ENCODE data around the gene HSD11B1. TPM values are rescaled to one million over a fixed set of nuclear protein-coding genes. Genes with fewer than 3 reads are reported as not detected.

The HSD11B1 gene
- total RNA-seq, 5 donors from 2014 or later (not counting 1 experiment from before 2014, with no cell fraction given) = 0.41 to 1.1 TPM; not detected in 3

- ChIA-PET POLR2A (no interaction called here), CTCF (no interaction called here)
- WGBS (ENCODE audit: insufficient coverage) = 86% methylated on average over 1 of the region's 2 CpGs
- H3K9me3 Mint-ChIP-seq = no peaks in the 10 kb centered on the region
- Histone ChIP-seq H3K9me3 (no peaks in the 10 kb centered on the region), H3K27me3 (replicated peaks in 1 of 2; ENCODE audit: control insufficient read depth in 2 of 2, extremely low read depth in 1 of 2, insufficient read depth in 2 of 2, low read length in 1 of 2) (no peaks in the 10 kb centered on the region), H3K4me3 (ENCODE audit: control insufficient read depth in 1 of 2, extremely low read depth in 1 of 2, low read length in 1 of 2) (no peak overlapping the region), H3K27ac (ENCODE audit: low read length) (no peak overlapping the region), H3K4me1 (ENCODE audit: control insufficient read depth in 1 of 2, extremely low read depth in 1 of 2, insufficient read depth in 2 of 2, low read length in 2 of 2) (peaks cover 3 to 11% of the 10 kb centered on the region in 2 experiments), H3K36me3 (ENCODE audit: control insufficient read depth in 2 of 2, extremely low read depth in 1 of 2, insufficient read depth in 1 of 2, low read length in 1 of 2) (no peaks in the 10 kb centered on the region)
- no peaks in the 10 kb centered on the region for H3K36me3 Mint-ChIP-seq
- no peak for ATAC-seq (replicated peaks in 1 of 4)
- H3K27me3 Mint-ChIP-seq = no peaks in the 10 kb centered on the region
- no peak overlapping the region for H3K27ac Mint-ChIP-seq
- no peak for DNase-seq
- H3K4me3 Mint-ChIP-seq = no peak overlapping the region
- peaks cover 20 to 33% (median 24%) of the 10 kb centered on the region in 3 donors for H3K4me1 Mint-ChIP-seq
These were observed 38.5 kb downstream of the HSD11B1 start for GRCh38 chr1:209743145-209743482.

DNA sequence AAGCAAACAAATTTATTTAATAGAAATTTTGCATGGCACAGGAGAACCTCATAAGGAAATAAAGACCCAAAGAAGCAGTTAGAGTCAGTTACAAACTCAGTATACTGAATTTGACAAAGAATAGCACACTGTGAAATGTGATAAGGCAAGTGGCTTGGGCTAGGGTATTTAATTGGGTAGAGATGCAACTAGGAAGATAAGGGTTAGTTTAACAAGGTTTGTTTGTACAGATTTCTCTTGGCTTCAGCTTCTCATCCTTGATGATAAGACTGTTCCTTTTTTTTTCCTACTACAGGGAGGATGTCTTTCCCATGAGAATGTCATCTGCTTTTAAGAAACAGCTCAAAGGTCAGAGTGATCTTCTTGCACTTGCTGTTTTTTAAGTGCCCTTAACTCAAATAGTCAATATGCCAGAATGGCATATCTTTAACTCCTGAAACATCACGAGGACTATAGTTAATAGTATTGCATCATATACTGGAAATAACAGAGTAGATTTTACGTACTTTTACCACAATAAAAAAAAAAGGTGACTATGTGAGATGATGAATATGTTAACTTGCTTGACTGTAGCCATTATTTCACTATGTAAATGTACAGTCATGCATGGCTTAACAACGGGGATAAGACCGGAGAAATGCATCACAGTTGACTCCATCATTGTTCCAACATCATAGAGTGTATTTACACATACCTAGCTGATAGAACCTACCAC, 42.0 kb downstream of the HSD11B1 start:
- H3K27me3 Mint-ChIP-seq = no peaks in the 10 kb centered on the region
- Histone ChIP-seq H3K27me3 (replicated peaks in 1 of 2; ENCODE audit: control insufficient read depth in 2 of 2, extremely low read depth in 1 of 2, insufficient read depth in 2 of 2, low read length in 1 of 2) (no peaks in the 10 kb centered on the region), H3K4me1 (ENCODE audit: control insufficient read depth in 1 of 2, extremely low read depth in 1 of 2, insufficient read depth in 2 of 2, low read length in 2 of 2) (peaks cover 27 to 34% of the 10 kb centered on the region in 2 experiments), H3K36me3 (ENCODE audit: control insufficient read depth in 2 of 2, extremely low read depth in 1 of 2, insufficient read depth in 1 of 2, low read length in 1 of 2) (no peaks in the 10 kb centered on the region), H3K9me3 (no peaks in the 10 kb centered on the region), H3K4me3 (ENCODE audit: control insufficient read depth in 1 of 2, extremely low read depth in 1 of 2, low read length in 1 of 2) (no peak overlapping the region), H3K27ac (ENCODE audit: low read length) (no peak overlapping the region)
- POLR2A ChIA-PET = no interaction called here
- 91% methylated on average over 2 of the region's 4 CpGs for WGBS (ENCODE audit: insufficient coverage)
- peak overlapping the region; percentile 97 to 98 for H3K27ac Mint-ChIP-seq
- H3K36me3 Mint-ChIP-seq = no peaks in the 10 kb centered on the region
- peaks cover 47 to 58% (median 48%) of the 10 kb centered on the region in 3 donors for H3K4me1 Mint-ChIP-seq
- no peak for ATAC-seq (replicated peaks in 1 of 4)
- H3K4me3 Mint-ChIP-seq = peak overlapping the region in 1 of 3 donors; percentile 77
- DNase-seq = no peak
- CTCF ChIA-PET = interaction anchor here (1.0 to 4.1 kb wide), 4 partner anchors 9 to 23 kb away, joined by 3 to 21 read pairs (median 13); partner anchors contain the start of gene TRAF3IP3 (in 2 of the 2)
- no peaks in the 10 kb centered on the region for H3K9me3 Mint-ChIP-seq

- no peaks in the 10 kb centered on the region for H3K9me3 ChIP-seq
- peak overlapping the region; percentile 56 to 71 for H3K4me3 ChIP-seq (ENCODE audit: control insufficient read depth in 1 of 2, extremely low read depth in 1 of 2, low read length in 1 of 2)
- peaks cover 36 to 43% of the 10 kb centered on the region in 2 experiments for H3K4me1 ChIP-seq (ENCODE audit: control insufficient read depth in 1 of 2, extremely low read depth in 1 of 2, insufficient read depth in 2 of 2, low read length in 2 of 2)
- H3K36me3 ChIP-seq (ENCODE audit: control insufficient read depth in 2 of 2, extremely low read depth in 1 of 2, insufficient read depth in 1 of 2, low read length in 1 of 2) = no peaks in the 10 kb centered on the region
- H3K27ac Mint-ChIP-seq = peak overlapping the region; percentile 97 to 98
- peak overlapping the region; percentile 77 to 87 (median 87) for H3K4me3 Mint-ChIP-seq
- ATAC-seq (replicated peaks in 1 of 4) (peak; percentile 79 to 86 (median 85)), DNase-seq (peak; percentile 53 to 85 (median 74))
- H3K27ac ChIP-seq (ENCODE audit: low read length) = peak overlapping the region; percentile 45
- no peaks in the 10 kb centered on the region for H3K27me3 ChIP-seq (replicated peaks in 1 of 2; ENCODE audit: control insufficient read depth in 2 of 2, extremely low read depth in 1 of 2, insufficient read depth in 2 of 2, low read length in 1 of 2)
- H3K4me1 Mint-ChIP-seq = peaks cover 49 to 60% (median 54%) of the 10 kb centered on the region in 3 donors
- H3K9me3 Mint-ChIP-seq = no peaks in the 10 kb centered on the region
- WGBS (ENCODE audit: insufficient coverage) = 15% methylated on average over 35 of the region's 37 CpGs
- ChIA-PET POLR2A (no interaction called here), CTCF (interaction anchor here (0.6 to 4.1 kb wide), 17 partner anchors 8 to 182 kb away, joined by 3 to 34 read pairs (median 4); partner anchors contain the start of genes TRAF3IP3 (in 2 of the 2) and C1orf74 (in 1 of the 2))
- no peaks in the 10 kb centered on the region for H3K27me3 Mint-ChIP-seq
- no peaks in the 10 kb centered on the region for H3K36me3 Mint-ChIP-seq
These were observed 43.1 kb downstream of the HSD11B1 start for GRCh38 chr1:209747580-209748262.

GRCh38 chr1:209748620-209749019, 44.0 kb downstream of the HSD11B1 start:
- Histone ChIP-seq H3K4me3 (ENCODE audit: control insufficient read depth in 1 of 2, extremely low read depth in 1 of 2, low read length in 1 of 2) (no peak overlapping the region), H3K9me3 (no peaks in the 10 kb centered on the region), H3K27me3 (replicated peaks in 1 of 2; ENCODE audit: control insufficient read depth in 2 of 2, extremely low read depth in 1 of 2, insufficient read depth in 2 of 2, low read length in 1 of 2) (no peaks in the 10 kb centered on the region), H3K4me1 (ENCODE audit: control insufficient read depth in 1 of 2, extremely low read depth in 1 of 2, insufficient read depth in 2 of 2, low read length in 2 of 2) (peaks cover 38 to 47% of the 10 kb centered on the region in 2 experiments), H3K27ac (ENCODE audit: low read length) (peak overlapping the region; percentile 45), H3K36me3 (ENCODE audit: control insufficient read depth in 2 of 2, extremely low read depth in 1 of 2, insufficient read depth in 1 of 2, low read length in 1 of 2) (no peaks in the 10 kb centered on the region)
- WGBS (ENCODE audit: insufficient coverage) = 77% methylated on average over 4 of the region's 4 CpGs
- Mint-ChIP-seq H3K27ac (peak overlapping the region; percentile 97 to 98), H3K4me3 (peak overlapping the region in 2 of 3 donors; percentile 77 to 87), H3K27me3 (no peaks in the 10 kb centered on the region), H3K4me1 (peaks cover 54 to 64% (median 56%) of the 10 kb centered on the region in 3 donors), H3K36me3 (no peaks in the 10 kb centered on the region), H3K9me3 (no peaks in the 10 kb centered on the region)
- ChIA-PET POLR2A (no interaction called here), CTCF (interaction anchor here (0.6 to 4.1 kb wide), 18 partner anchors 8 to 183 kb away, joined by 3 to 34 read pairs (median 4); partner anchors contain the start of genes C1orf74 (in 1 of the 2) and TRAF3IP3 (in 1 of the 2))
- DNase-seq (no peak), ATAC-seq (replicated peaks in 1 of 4) (no peak)

DNA sequence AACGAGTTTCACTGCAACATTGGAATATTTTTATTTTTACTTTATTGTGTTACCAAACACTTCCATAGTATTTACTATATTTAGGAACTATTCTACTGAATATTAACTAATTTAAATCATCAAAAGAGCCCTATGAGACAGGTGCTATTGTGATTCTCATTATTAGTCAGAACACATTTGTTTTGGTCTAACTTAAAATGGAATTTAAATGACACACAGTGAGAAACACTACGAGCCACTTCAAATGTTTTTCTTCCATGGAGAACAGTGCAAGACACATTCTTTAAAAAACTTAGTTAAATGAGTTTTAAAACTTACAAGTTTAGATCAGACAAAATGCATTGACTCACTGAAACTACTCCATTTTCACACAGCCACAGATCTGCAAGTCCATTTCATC, 44.6 kb downstream of the HSD11B1 start:
- ATAC-seq (replicated peaks in 1 of 4) = no peak
- H3K27me3 Mint-ChIP-seq = no peaks in the 10 kb centered on the region
- WGBS (ENCODE audit: insufficient coverage) = no CpG with 5 or more reads among the region's 2 CpGs
- no peak overlapping the region for H3K4me3 ChIP-seq (ENCODE audit: control insufficient read depth in 1 of 2, extremely low read depth in 1 of 2, low read length in 1 of 2)
- peak overlapping the region in 1 of 3 donors; percentile 37 for H3K4me3 Mint-ChIP-seq
- H3K27me3 ChIP-seq (replicated peaks in 1 of 2; ENCODE audit: control insufficient read depth in 2 of 2, extremely low read depth in 1 of 2, insufficient read depth in 2 of 2, low read length in 1 of 2) = no peaks in the 10 kb centered on the region
- H3K9me3 ChIP-seq = no peaks in the 10 kb centered on the region
- H3K36me3 ChIP-seq (ENCODE audit: control insufficient read depth in 2 of 2, extremely low read depth in 1 of 2, insufficient read depth in 1 of 2, low read length in 1 of 2) = no peaks in the 10 kb centered on the region
- H3K4me1 Mint-ChIP-seq = peaks cover 60 to 70% (median 62%) of the 10 kb centered on the region in 3 donors
- ChIA-PET POLR2A (interaction anchor here in 1 of 2 donors (1.0 kb wide), 1 partner anchor 19 kb away, joined by 5 read pairs; no protein-coding TSS in a partner anchor), CTCF (interaction anchor here (1.1 to 3.2 kb wide), 11 partner anchors 10 to 179 kb away, joined by 3 to 34 read pairs (median 5); partner anchors contain the start of gene C1orf74 (in 1 of the 2))
- H3K27ac ChIP-seq (ENCODE audit: low read length) = peak overlapping the region; percentile 45
- H3K27ac Mint-ChIP-seq = peak overlapping the region; percentile 76 to 82
- H3K36me3 Mint-ChIP-seq = no peaks in the 10 kb centered on the region
- H3K9me3 Mint-ChIP-seq = no peaks in the 10 kb centered on the region
- DNase-seq = no peak
- peaks cover 38 to 48% of the 10 kb centered on the region in 2 experiments for H3K4me1 ChIP-seq (ENCODE audit: control insufficient read depth in 1 of 2, extremely low read depth in 1 of 2, insufficient read depth in 2 of 2, low read length in 2 of 2)

GRCh38 chr1:209749670-209750323, 45.2 kb downstream of the HSD11B1 start:
- ATAC-seq (replicated peaks in 1 of 4) (no peak), DNase-seq (no peak)
- Mint-ChIP-seq H3K4me3 (peak overlapping the region in 1 of 3 donors; percentile 68), H3K36me3 (no peaks in the 10 kb centered on the region), H3K4me1 (peaks cover 62 to 73% (median 67%) of the 10 kb centered on the region in 3 donors), H3K27me3 (no peaks in the 10 kb centered on the region), H3K9me3 (no peaks in the 10 kb centered on the region), H3K27ac (peak overlapping the region; percentile 76 to 82)
- Histone ChIP-seq H3K4me1 (ENCODE audit: control insufficient read depth in 1 of 2, extremely low read depth in 1 of 2, insufficient read depth in 2 of 2, low read length in 2 of 2) (peaks cover 38 to 53% of the 10 kb centered on the region in 2 experiments), H3K36me3 (ENCODE audit: control insufficient read depth in 2 of 2, extremely low read depth in 1 of 2, insufficient read depth in 1 of 2, low read length in 1 of 2) (no peaks in the 10 kb centered on the region), H3K27ac (ENCODE audit: low read length) (no peak overlapping the region), H3K4me3 (ENCODE audit: control insufficient read depth in 1 of 2, extremely low read depth in 1 of 2, low read length in 1 of 2) (no peak overlapping the region), H3K9me3 (no peaks in the 10 kb centered on the region), H3K27me3 (replicated peaks in 1 of 2; ENCODE audit: control insufficient read depth in 2 of 2, extremely low read depth in 1 of 2, insufficient read depth in 2 of 2, low read length in 1 of 2) (no peaks in the 10 kb centered on the region)
- CTCF ChIA-PET = interaction anchor here (1.1 to 3.2 kb wide), 8 partner anchors 10 to 180 kb away, joined by 3 to 34 read pairs (median 5); partner anchors contain the start of gene C1orf74 (in 1 of the 2)
- no CpG with 5 or more reads among the region's 6 CpGs for WGBS (ENCODE audit: insufficient coverage)
- POLR2A ChIA-PET = interaction anchor here (0.5 to 1.0 kb wide), 3 partner anchors 18 to 58 kb away, joined by 3 to 8 read pairs (median 5); no protein-coding TSS in a partner anchor

All from T-cell (primary cell).